MM.1S (cell line): ENCODE measurements around the gene ALKBH6.

ENCODE experiments used
- CTCF ChIP-seq: fragments of 300-600 bp; sonication (generic); IDR thresholded peaks from 2 replicates; pipeline ENCODE4 v1.5.1; 2016; ENCODE audit warnings: antibody characterized with exemption, low read length, mixed read lengths
- EZH2 ChIP-seq: fragments of 300-600 bp; sonication (generic); optimal IDR thresholded peaks from 2 replicates; pipeline ENCODE3; 2017; ENCODE audit warnings: low read depth, mild to moderate bottlenecking, antibody characterized with exemption, low read length, mixed read lengths

GRCh38 chr19:35988824-35989223 lies 25.2 kb downstream of the ALKBH6 start:
- TF ChIP-seq CTCF (no peak), EZH2 (no peak)
